HFFc6 (cell line): Measurements from ENCODE around the gene TNFSF18. TPM values are rescaled to one million over a fixed set of nuclear protein-coding genes. Genes with fewer than 3 reads are reported as not detected.
"Not testable (repeated sequence)": the region's sequence is repeated elsewhere in the genome, so short reads cannot be mapped to it uniquely, and the experiment has no call there.

Experiments
- DNase-seq: peaks from one replicate; pipeline ENCODE4 v3.0.0-alpha.2; 2018
- H3K27ac Mint-ChIP-seq: 2 replicates; pipeline ENCODE4 v1.8.0; 2020; ENCODE audit warnings: mild to moderate bottlenecking, mixed read lengths
- H3K27me3 Mint-ChIP-seq: 2 replicates; pipeline ENCODE4 v1.8.0; 2021; ENCODE audit warnings: mild to moderate bottlenecking, moderate library complexity, mixed read lengths; ENCODE audit not compliant: insufficient read depth
- H3K36me3 Mint-ChIP-seq: 2 replicates; pipeline ENCODE4 v1.8.0; 2021; ENCODE audit warnings: low read depth, mixed read lengths
- H3K4me1 Mint-ChIP-seq: 2 replicates; pipeline ENCODE4 v1.8.0; 2020; ENCODE audit warnings: low read depth, mixed read lengths
- H3K4me3 Mint-ChIP-seq: 2 replicates; pipeline ENCODE4 v1.8.0; 2020; ENCODE audit warnings: mild to moderate bottlenecking, moderate library complexity, mixed read lengths
- H3K9me3 Mint-ChIP-seq: 2 replicates; pipeline ENCODE4 v1.8.0; 2020; ENCODE audit warnings: mild to moderate bottlenecking, mixed read lengths
- total RNA-seq, 6 experiments: library from RNA; stranded (reverse); fragmentation: NEBNext Ultra II Directional; extraction: Animal tissue kit (Norgen Biotek cat#: 25700); gene quantifications; 2 replicates in 1 of 6; 3 replicates in 5 of 6; pipeline ENCODE4 v1.2.3, GENCODE V29; 2021
- TF ChIP-seq, protein P1 (sequence below): fragments of 200-600 bp; sonication (generic); IDR thresholded peaks from 2 replicates; pipeline ENCODE4 v1.5.0; 2021; ENCODE audit warnings: antibody characterized with exemption, mild to moderate bottlenecking

The TNFSF18 gene
- total RNA-seq, 6 experiments from 2014 or later: 0.09 to 0.17 (median 0.12) TPM; not detected in 1

DNA sequence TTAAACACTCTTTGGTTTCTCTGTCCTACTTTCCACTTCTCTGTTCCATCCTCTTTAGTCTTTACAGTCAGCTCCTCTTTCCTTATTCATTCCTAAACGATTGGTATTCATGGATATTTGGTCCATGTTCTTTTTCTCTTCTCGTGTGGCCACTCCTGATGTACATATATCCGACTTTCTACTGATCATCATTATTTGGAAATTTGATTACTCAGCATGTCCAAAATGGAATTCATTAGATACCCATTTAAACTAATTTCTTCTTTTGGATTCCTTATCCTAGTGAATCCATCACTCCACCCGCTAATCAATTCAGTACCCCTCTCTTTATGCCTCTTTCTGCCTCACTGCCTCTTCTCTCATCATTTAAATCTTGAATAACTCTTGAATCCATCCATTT, 43.8 kb upstream of the TNFSF18 start:
- TF ChIP-seq, protein P1, sequence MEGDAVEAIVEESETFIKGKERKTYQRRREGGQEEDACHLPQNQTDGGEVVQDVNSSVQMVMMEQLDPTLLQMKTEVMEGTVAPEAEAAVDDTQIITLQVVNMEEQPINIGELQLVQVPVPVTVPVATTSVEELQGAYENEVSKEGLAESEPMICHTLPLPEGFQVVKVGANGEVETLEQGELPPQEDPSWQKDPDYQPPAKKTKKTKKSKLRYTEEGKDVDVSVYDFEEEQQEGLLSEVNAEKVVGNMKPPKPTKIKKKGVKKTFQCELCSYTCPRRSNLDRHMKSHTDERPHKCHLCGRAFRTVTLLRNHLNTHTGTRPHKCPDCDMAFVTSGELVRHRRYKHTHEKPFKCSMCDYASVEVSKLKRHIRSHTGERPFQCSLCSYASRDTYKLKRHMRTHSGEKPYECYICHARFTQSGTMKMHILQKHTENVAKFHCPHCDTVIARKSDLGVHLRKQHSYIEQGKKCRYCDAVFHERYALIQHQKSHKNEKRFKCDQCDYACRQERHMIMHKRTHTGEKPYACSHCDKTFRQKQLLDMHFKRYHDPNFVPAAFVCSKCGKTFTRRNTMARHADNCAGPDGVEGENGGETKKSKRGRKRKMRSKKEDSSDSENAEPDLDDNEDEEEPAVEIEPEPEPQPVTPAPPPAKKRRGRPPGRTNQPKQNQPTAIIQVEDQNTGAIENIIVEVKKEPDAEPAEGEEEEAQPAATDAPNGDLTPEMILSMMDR: no peak
- H3K9me3 Mint-ChIP-seq: 0 out of 2 replicates have a peak, but pooled peaks cover 3% of the 10 kb centered on the region
- H3K4me3 Mint-ChIP-seq: no peak overlapping the region
- H3K36me3 Mint-ChIP-seq: peaks cover 6% of the 10 kb centered on the region; the same call in 1 of the 2 replicates
- H3K27me3 Mint-ChIP-seq: no peaks in the 10 kb centered on the region
- H3K27ac Mint-ChIP-seq: no peak overlapping the region
- no peak for DNase-seq
- peaks cover 57% of the 10 kb centered on the region for H3K4me1 Mint-ChIP-seq

DNA sequence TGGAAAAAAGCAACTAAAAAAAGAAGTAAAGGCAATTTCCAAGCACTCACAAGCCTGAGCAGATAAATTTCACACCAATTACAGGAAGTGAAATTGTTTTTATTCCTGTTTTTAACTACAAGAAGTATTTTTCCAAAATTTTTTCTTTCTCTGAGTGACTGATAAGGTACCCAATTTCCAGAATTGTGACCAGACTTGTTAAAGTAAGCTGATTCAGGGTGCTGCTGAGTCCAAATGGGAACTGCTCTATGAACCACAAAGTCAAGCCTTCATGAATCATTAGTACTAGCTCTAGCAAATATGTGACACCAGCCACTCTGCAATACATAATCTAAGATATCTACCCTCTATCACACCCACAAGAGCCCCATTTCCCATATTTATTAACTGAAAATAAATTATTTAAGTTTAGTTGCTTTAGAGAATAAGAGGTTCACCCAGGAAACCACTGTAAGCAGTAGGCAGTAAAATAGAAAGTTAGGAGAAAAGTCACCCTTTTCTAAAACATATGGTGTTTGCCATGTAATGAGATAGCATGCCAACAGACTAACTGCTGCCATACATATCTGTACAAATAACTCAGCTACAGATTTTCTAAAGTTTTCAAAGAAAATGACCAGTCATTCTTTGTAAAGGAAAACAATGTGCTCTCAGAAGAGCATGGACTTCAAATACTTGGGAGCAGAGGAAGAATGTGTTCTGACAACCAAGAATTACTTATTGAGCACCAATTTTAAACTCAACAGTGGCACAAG, 43.1 kb upstream of the TNFSF18 start:
- peaks cover 6% of the 10 kb centered on the region; the same call in 1 of the 2 replicates for H3K36me3 Mint-ChIP-seq
- peak overlapping the region; percentile 34 for H3K27ac Mint-ChIP-seq
- peaks cover 57% of the 10 kb centered on the region for H3K4me1 Mint-ChIP-seq
- no peak for DNase-seq
- H3K9me3 Mint-ChIP-seq: 0 out of 2 replicates have a peak, but pooled peaks cover 3% of the 10 kb centered on the region
- H3K4me3 Mint-ChIP-seq: no peak overlapping the region
- TF ChIP-seq, protein P1: no peak
- no peaks in the 10 kb centered on the region for H3K27me3 Mint-ChIP-seq

DNA sequence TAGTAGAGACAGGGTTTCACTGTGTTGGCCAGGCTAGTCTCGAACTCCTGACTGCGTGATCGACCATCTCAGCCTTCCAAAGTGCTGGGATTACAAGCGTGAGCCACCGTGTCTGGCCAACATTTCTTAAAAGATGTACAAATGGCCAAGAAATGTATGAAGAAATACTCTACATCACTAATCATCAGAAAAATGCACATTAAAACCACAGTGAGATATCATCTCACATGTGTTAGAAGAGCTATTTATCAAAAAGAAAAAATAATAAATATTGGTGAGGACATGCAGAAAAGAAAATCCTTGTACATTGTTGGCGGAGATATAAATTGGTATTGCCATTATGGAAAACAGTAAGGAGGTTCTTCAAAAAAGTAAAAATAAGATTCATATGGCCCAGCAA, 33.6 kb upstream of the TNFSF18 start:
- Mint-ChIP-seq H3K27me3 (peaks cover 2% of the 10 kb centered on the region; the same call in 1 of the 2 replicates), H3K4me1 (peaks cover 11% of the 10 kb centered on the region), H3K9me3 (no peaks in the 10 kb centered on the region), H3K36me3 (peaks cover 4% of the 10 kb centered on the region; the same call in 1 of the 2 replicates), H3K27ac (no peak overlapping the region), H3K4me3 (no peak overlapping the region)
- TF ChIP-seq, protein P1: no peak
- no peak for DNase-seq

DNA sequence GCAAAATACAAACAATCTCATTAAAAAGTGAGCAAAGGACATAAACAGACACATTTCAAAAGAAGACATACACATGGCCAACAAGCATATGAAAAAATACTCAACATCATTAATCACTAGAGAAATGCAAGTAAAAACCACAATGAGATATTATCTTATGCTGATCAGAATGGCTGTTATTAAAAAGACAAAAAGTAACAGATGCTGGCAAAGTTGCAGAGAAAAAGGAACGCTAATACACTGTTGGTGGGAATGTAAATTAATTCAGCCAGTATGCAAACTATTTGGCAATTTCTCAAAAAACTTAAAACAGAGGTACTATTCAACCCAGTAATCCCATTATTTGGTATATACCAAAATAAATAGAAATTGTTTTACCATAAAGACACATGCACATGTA, 32.2 kb upstream of the TNFSF18 start:
- Mint-ChIP-seq H3K4me3 (no peak overlapping the region), H3K27ac (no peak overlapping the region), H3K9me3 (no peaks in the 10 kb centered on the region), H3K36me3 (peaks cover 4% of the 10 kb centered on the region; the same call in 1 of the 2 replicates), H3K27me3 (peaks cover 2% of the 10 kb centered on the region), H3K4me1 (peaks cover 11% of the 10 kb centered on the region)
- TF ChIP-seq, protein P1: no peak
- peak; percentile 10 for DNase-seq

DNA sequence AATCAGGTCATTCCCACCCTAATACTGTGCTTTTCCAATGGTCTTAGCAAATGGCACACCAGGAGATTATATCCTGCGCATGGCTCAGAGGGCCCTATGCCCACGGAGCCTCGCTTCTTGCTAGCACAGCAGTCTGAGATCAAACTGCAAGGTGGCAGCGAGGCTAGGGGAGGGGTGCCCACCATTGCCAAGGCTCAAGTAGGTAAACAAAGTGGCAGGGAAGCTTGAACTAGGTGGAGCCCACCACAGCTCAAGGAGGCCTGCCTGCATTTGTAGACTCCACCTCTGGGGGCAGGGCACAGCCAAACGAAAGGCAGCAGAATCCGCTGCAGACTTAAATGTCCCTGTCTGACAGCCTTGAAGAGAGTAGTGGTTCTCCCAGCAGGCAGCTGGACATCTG, 23.5 kb upstream of the TNFSF18 start:
- not testable (repeated sequence) for H3K4me1 Mint-ChIP-seq, H3K27ac Mint-ChIP-seq, H3K27me3 Mint-ChIP-seq, H3K4me3 Mint-ChIP-seq, DNase-seq, H3K9me3 Mint-ChIP-seq
- peaks cover 18% of the 10 kb centered on the region for H3K36me3 Mint-ChIP-seq

DNA sequence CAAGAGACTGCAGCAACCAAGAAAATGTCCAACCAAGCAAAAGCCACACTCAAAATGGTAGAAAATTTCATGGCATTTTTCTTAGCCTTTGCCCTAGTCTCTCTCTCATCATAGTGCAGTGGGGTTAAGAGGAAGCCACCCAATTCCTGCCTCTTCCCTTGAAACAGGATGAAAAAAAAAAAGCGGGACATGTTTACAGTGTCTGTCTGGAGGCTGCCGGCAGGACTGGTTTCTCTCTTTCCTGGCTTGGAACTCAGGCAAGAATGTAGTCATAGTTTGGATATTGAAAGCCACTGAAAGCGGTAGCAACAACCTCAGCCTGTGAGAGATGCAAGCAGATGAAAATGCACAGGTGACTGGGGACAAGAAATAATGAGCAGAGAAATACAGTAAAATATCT, 13.3 kb upstream of the TNFSF18 start:
- peaks cover 37% of the 10 kb centered on the region for H3K4me1 Mint-ChIP-seq
- TF ChIP-seq, protein P1: no peak
- no peaks in the 10 kb centered on the region for H3K9me3 Mint-ChIP-seq
- DNase-seq: no peak
- no peaks in the 10 kb centered on the region; the same call in 1 of the 2 replicates for H3K27me3 Mint-ChIP-seq
- H3K36me3 Mint-ChIP-seq: peaks cover 6% of the 10 kb centered on the region; the same call in 1 of the 2 replicates
- no peak overlapping the region for H3K27ac Mint-ChIP-seq
- no peak overlapping the region for H3K4me3 Mint-ChIP-seq
